Erythroblast (primary cell): Measurements from ENCODE around the gene PPP6R2.

Experiments
- GATA1 ChIP-seq: IDR thresholded peaks from 2 replicates; pipeline ENCODE4 v1.6.1; 2011; ENCODE audit warnings: low read depth, mild to moderate bottlenecking, control low read depth, low read length, moderate library complexity
- POLR2A ChIP-seq: IDR thresholded peaks from 2 replicates; pipeline ENCODE4 v1.6.1; 2011; ENCODE audit warnings: mild to moderate bottlenecking, low read length

GRCh38 chr22:50329236-50329635, 13.9 kb upstream of the PPP6R2 start:
- no peak for TF ChIP-seq POLR2A
- TF ChIP-seq GATA1 = no peak
